ENCODE data around the gene XKR8. TPM values are rescaled to one million over a fixed set of nuclear protein-coding genes. Genes with fewer than 3 reads are reported as not detected.

XKR8 gene
- total and polyA plus RNA-seq, 10 of the 15 experiments (the other 5 are each of a cell fraction or from before 2014, with no cell fraction given) = 0.80 to 3.7 (median 2.6) TPM

DNA sequence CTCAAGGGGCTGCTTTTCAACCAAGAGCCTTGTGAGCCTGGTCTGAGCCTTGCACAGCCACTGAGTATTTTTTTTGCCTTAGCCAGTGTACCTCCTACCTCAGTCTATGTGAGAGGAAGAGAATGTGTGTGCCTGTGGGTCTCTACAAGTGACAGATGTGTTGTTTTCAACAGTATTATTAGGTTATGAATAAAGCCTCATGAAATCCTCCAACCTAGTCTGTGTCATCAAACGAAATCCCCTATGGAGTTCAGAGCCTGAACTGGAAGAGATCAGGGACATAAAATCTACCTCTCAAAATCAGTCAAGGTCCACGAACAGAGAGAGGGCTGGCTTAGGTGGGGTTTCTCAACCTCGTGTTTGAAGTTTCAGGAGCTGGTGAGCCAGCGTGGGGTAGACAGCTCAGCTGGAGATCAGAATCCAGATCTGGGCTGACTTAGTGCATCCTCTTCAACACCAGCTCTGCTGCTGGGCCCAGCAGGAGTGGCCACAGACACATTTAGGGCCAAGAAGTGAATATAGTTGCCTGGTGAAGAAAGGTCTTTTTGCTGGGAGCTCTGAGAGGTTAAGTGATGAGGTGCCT is 8.2 kb downstream of the XKR8 start:
- Histone ChIP-seq H3K27ac (ENCODE audit: control insufficient read depth, insufficient read depth) (no peak overlapping the region), H3K27me3 (replicated peaks in 1 of 2; ENCODE audit: control insufficient read depth in 2 of 2, insufficient read depth in 2 of 2, low read length in 1 of 2) (no peaks in the 10 kb centered on the region), H3K9me3 (replicated peaks; ENCODE audit: control insufficient read depth, insufficient read depth, low read length) (no peaks in the 10 kb centered on the region), H3K79me2 (ENCODE audit: control insufficient read depth, insufficient read depth, low read length) (no peaks in the 10 kb centered on the region), H3K4me2 (ENCODE audit: control insufficient read depth, insufficient read depth) (no peak overlapping the region), H2AFZ (ENCODE audit: control insufficient read depth, low read depth, low read length) (no peak overlapping the region), H3K4me3 (no peak overlapping the region), H4K20me1 (ENCODE audit: control insufficient read depth, insufficient read depth) (no peaks in the 10 kb centered on the region), H3K9ac (ENCODE audit: control insufficient read depth, insufficient read depth, low read length) (no peak overlapping the region), H3K4me1 (ENCODE audit: control insufficient read depth, insufficient read depth, low read length) (no peaks in the 10 kb centered on the region), H3K36me3 (ENCODE audit: control insufficient read depth in 2 of 2, insufficient read depth in 2 of 2, low read length in 1 of 2) (peaks cover 8 to 9% of the 10 kb centered on the region in 2 experiments; a peak in 3 of 4 replicates)
- FAIRE-seq = no peak
- in situ Hi-C loops (cut with MboI) (no loop called here), intact Hi-C loops (cut with micrococcal nuclease; ENCODE audit: unreplicated experiment) (no loop called here)
- no peak for DNase-seq (ENCODE audit: low read depth, low spot score)
- SMC1A ChIA-PET (ENCODE audit: uncharacterized antibody, unreplicated experiment) = interaction anchor here (1.0 to 1.2 kb wide), 3 partner anchors 29 to 241 kb away, joined by 3 to 5 read pairs (median 5); no protein-coding TSS in a partner anchor
- BruUV-seq (replicated peaks) = no TSS peak
- ATAC-seq = no peak
- POLR2A ChIA-PET = no interaction called here
- RAD21 ChIA-PET (ENCODE audit: unreplicated experiment) = no interaction called here
- CTCF ChIA-PET = interaction anchor here (1.0 kb wide), 1 partner anchor 27 kb away, joined by 3 read pairs; no protein-coding TSS in a partner anchor
- WGBS (ENCODE audit: insufficient coverage, insufficient replicate concordance, low lambda C conversion rate, missing lambda C conversion rate) = 22% methylated on average over 4 of the region's 4 CpGs
- TF ChIP-seq SMAD1 (IDR thresholded peaks at IDR 0.05; ENCODE audit: low read depth, partially characterized antibody) (no peak), BMI1 (IDR thresholded peaks at IDR 0.05; ENCODE audit: borderline replicate concordance) (no peak), RFX5 (IDR thresholded peaks at IDR 0.05; ENCODE audit: low read depth, low read length) (no peak), HDGF (IDR thresholded peaks at IDR 0.05) (no peak), GABPA (IDR thresholded peaks at IDR 0.05; ENCODE audit: low read depth) (no peak), BRCA1 (IDR thresholded peaks at IDR 0.05; ENCODE audit: low read depth, low read length) (no peak), SIN3A (IDR thresholded peaks at IDR 0.05; ENCODE audit: low read depth, low read length) (no peak)
- TF ChIP-seq, protein P1, sequence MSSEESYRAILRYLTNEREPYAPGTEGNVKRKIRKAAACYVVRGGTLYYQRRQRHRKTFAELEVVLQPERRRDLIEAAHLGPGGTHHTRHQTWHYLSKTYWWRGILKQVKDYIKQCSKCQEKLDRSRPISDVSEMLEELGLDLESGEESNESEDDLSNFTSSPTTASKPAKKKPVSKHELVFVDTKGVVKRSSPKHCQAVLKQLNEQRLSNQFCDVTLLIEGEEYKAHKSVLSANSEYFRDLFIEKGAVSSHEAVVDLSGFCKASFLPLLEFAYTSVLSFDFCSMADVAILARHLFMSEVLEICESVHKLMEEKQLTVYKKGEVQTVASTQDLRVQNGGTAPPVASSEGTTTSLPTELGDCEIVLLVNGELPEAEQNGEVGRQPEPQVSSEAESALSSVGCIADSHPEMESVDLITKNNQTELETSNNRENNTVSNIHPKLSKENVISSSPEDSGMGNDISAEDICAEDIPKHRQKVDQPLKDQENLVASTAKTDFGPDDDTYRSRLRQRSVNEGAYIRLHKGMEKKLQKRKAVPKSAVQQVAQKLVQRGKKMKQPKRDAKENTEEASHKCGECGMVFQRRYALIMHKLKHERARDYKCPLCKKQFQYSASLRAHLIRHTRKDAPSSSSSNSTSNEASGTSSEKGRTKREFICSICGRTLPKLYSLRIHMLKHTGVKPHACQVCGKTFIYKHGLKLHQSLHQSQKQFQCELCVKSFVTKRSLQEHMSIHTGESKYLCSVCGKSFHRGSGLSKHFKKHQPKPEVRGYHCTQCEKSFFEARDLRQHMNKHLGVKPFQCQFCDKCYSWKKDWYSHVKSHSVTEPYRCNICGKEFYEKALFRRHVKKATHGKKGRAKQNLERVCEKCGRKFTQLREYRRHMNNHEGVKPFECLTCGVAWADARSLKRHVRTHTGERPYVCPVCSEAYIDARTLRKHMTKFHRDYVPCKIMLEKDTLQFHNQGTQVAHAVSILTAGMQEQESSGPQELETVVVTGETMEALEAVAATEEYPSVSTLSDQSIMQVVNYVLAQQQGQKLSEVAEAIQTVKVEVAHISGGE (CRISPR knock-in tag; IDR thresholded peaks at IDR 0.05) = no peak
- TF ChIP-seq, protein P2, sequence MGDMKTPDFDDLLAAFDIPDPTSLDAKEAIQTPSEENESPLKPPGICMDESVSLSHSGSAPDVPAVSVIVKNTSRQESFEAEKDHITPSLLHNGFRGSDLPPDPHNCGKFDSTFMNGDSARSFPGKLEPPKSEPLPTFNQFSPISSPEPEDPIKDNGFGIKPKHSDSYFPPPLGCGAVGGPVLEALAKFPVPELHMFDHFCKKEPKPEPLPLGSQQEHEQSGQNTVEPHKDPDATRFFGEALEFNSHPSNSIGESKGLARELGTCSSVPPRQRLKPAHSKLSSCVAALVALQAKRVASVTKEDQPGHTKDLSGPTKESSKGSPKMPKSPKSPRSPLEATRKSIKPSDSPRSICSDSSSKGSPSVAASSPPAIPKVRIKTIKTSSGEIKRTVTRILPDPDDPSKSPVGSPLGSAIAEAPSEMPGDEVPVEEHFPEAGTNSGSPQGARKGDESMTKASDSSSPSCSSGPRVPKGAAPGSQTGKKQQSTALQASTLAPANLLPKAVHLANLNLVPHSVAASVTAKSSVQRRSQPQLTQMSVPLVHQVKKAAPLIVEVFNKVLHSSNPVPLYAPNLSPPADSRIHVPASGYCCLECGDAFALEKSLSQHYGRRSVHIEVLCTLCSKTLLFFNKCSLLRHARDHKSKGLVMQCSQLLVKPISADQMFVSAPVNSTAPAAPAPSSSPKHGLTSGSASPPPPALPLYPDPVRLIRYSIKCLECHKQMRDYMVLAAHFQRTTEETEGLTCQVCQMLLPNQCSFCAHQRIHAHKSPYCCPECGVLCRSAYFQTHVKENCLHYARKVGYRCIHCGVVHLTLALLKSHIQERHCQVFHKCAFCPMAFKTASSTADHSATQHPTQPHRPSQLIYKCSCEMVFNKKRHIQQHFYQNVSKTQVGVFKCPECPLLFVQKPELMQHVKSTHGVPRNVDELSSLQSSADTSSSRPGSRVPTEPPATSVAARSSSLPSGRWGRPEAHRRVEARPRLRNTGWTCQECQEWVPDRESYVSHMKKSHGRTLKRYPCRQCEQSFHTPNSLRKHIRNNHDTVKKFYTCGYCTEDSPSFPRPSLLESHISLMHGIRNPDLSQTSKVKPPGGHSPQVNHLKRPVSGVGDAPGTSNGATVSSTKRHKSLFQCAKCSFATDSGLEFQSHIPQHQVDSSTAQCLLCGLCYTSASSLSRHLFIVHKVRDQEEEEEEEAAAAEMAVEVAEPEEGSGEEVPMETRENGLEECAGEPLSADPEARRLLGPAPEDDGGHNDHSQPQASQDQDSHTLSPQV (IDR thresholded peaks at IDR 0.05) = no peak
- TF ChIP-seq, protein P3, sequence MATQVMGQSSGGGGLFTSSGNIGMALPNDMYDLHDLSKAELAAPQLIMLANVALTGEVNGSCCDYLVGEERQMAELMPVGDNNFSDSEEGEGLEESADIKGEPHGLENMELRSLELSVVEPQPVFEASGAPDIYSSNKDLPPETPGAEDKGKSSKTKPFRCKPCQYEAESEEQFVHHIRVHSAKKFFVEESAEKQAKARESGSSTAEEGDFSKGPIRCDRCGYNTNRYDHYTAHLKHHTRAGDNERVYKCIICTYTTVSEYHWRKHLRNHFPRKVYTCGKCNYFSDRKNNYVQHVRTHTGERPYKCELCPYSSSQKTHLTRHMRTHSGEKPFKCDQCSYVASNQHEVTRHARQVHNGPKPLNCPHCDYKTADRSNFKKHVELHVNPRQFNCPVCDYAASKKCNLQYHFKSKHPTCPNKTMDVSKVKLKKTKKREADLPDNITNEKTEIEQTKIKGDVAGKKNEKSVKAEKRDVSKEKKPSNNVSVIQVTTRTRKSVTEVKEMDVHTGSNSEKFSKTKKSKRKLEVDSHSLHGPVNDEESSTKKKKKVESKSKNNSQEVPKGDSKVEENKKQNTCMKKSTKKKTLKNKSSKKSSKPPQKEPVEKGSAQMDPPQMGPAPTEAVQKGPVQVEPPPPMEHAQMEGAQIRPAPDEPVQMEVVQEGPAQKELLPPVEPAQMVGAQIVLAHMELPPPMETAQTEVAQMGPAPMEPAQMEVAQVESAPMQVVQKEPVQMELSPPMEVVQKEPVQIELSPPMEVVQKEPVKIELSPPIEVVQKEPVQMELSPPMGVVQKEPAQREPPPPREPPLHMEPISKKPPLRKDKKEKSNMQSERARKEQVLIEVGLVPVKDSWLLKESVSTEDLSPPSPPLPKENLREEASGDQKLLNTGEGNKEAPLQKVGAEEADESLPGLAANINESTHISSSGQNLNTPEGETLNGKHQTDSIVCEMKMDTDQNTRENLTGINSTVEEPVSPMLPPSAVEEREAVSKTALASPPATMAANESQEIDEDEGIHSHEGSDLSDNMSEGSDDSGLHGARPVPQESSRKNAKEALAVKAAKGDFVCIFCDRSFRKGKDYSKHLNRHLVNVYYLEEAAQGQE (IDR thresholded peaks at IDR 0.05; ENCODE audit: low read depth, low read length) = no peak
- TF ChIP-seq, protein P4, sequence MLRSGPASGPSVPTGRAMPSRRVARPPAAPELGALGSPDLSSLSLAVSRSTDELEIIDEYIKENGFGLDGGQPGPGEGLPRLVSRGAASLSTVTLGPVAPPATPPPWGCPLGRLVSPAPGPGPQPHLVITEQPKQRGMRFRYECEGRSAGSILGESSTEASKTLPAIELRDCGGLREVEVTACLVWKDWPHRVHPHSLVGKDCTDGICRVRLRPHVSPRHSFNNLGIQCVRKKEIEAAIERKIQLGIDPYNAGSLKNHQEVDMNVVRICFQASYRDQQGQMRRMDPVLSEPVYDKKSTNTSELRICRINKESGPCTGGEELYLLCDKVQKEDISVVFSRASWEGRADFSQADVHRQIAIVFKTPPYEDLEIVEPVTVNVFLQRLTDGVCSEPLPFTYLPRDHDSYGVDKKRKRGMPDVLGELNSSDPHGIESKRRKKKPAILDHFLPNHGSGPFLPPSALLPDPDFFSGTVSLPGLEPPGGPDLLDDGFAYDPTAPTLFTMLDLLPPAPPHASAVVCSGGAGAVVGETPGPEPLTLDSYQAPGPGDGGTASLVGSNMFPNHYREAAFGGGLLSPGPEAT (IDR thresholded peaks at IDR 0.05; ENCODE audit: low read depth) = no peak

All from GM12878 (cell line).